Uterus (tissue), 2 donors: ENCODE data around the gene USP32.
"Not testable (repeated sequence)": the region's sequence is repeated elsewhere in the genome, so short reads cannot be mapped to it uniquely, and the experiment has no call there.

ENCODE experiments used
- CTCF ChIP-seq, 4 experiments: fragments of 200-600 bp in 2 of 4; fragments of 450-650 bp in 2 of 4; sonication (generic) in 2 of 4; IDR thresholded peaks; one replicate each; pipeline ENCODE4 v1.5.1; 2016 to 2019; ENCODE audit warnings: antibody characterized with exemption in 4 of 4, mild to moderate bottlenecking in 2 of 4, moderate library complexity in 1 of 4
- POLR2A ChIP-seq, 2 donors: fragments of 450-650 bp; IDR thresholded peaks; one replicate each; pipeline ENCODE4 v1.6.1; 2016; ENCODE audit warnings: antibody characterized with exemption in 2 of 2, mild to moderate bottlenecking in 1 of 2, moderate library complexity in 1 of 2

- not testable (repeated sequence) for TF ChIP-seq CTCF, POLR2A (IDR thresholded peaks at IDR 0.05)
Observed at GRCh38 chr17:60419003-60419402, 27.1 kb upstream of the USP32 start.
